ENCODE results near the gene EXTL2. TPM values are rescaled to one million over a fixed set of nuclear protein-coding genes. Genes with fewer than 3 reads are reported as not detected.

Gene EXTL2
- total RNA-seq (2014; rRNA removed; shearing (Covaris generic)): 13.4 and 19.2 TPM in 2 replicates

GRCh38 chr1:100894603-100895539, at the start of gene EXTL2:
TSS of gene EXTL2 (minus strand) at chr1:100894842. CDS start at chr1:100888757, 6,085 bp downstream.

GRCh38 chr1:100895540-100896480, 1.2 kb upstream of the EXTL2 start, which contains the start of gene SLC30A7:
TSS of gene SLC30A7 (plus strand) at chr1:100896090. CDS start at chr1:100896263, 173 bp downstream.

Other genes with a start within 250 kb of the EXTL2 start
- 0.19 and 0.27 TPM in 2 replicates for gene VCAM1, start 175.1 kb downstream of the EXTL2 start, total RNA-seq (2014; rRNA removed; shearing (Covaris generic))
- gene SLC30A7, start 1.2 kb upstream of the EXTL2 start, total RNA-seq (2014; rRNA removed; shearing (Covaris generic)): 16.8 and 25.0 TPM in 2 replicates
- gene DPH5, start 130.9 kb upstream of the EXTL2 start, total RNA-seq (2014; rRNA removed; shearing (Covaris generic)): 23.2 and 26.0 TPM in 2 replicates

Data from A375 (cell line).